Naive thymus-derived CD4-positive, alpha-beta T cell (primary cell): ENCODE results near the gene AFAP1. TPM values are rescaled to one million over a fixed set of nuclear protein-coding genes. Genes with fewer than 3 reads are reported as not detected.

ENCODE experiments used
- ATAC-seq: fragments of 150-1000 bp; cut with Tn5 transposase; 2 replicates; pipeline ENCODE4 v1.10.0; 2021; ENCODE audit warnings: mild to moderate bottlenecking, moderate library complexity
- CTCF ChIA-PET: fragments of 350-600 bp; sonication (Branson Sonifier 250); formaldehyde crosslinking; loops from one replicate; lab custom pipeline; 2021; ENCODE audit warnings: antibody characterized with exemption; lab: Charles Lee
- POLR2A ChIA-PET: fragments of 350-600 bp; sonication (Branson Sonifier 250); formaldehyde crosslinking; loops from one replicate; lab custom pipeline; 2021; ENCODE audit warnings: antibody characterized with exemption, inconsistent platforms; lab: Charles Lee
- DNase-seq, 9 donors: peaks; one replicate each; pipeline versions ENCODE4 v3.0.0 to v3.0.0-alpha.2; 2020 to 2022; ENCODE audit warnings: mixed read lengths in 1 of 9
- H3K27ac ChIP-seq: one replicate; pipeline ENCODE4 v1.7.0; 2013; ENCODE audit warnings: mild to moderate bottlenecking, low read depth, low read length, moderate library complexity
- H3K27me3 ChIP-seq, 2 donors: one replicate each; pipeline ENCODE4 v1.7.0; 2013; ENCODE audit warnings: low read length in 2 of 2, mild to moderate bottlenecking in 2 of 2, moderate library complexity in 2 of 2; ENCODE audit not compliant: control insufficient read depth in 2 of 2, insufficient read depth in 2 of 2
- H3K36me3 ChIP-seq, 3 experiments: 1 replicate in 2 of 3; 2 replicates in 1 of 3; pipeline ENCODE4 v1.7.0; 2013; ENCODE audit warnings: low read length in 3 of 3, mild to moderate bottlenecking in 3 of 3, moderate library complexity in 1 of 3; ENCODE audit not compliant: insufficient read depth in 3 of 3, control insufficient read depth in 2 of 3
- H3K4me1 ChIP-seq, 2 donors: one replicate each; pipeline ENCODE4 v1.7.0; 2013; ENCODE audit warnings: low read length in 2 of 2, mild to moderate bottlenecking in 2 of 2, moderate library complexity in 1 of 2; ENCODE audit not compliant: control insufficient read depth in 2 of 2, insufficient read depth in 2 of 2
- H3K4me3 ChIP-seq: 2 replicates; pipeline ENCODE4 v1.7.0; 2013; ENCODE audit warnings: mild to moderate bottlenecking, low read length
- H3K9me3 ChIP-seq, 3 experiments: 1 replicate in 2 of 3; 2 replicates in 1 of 3; pipeline ENCODE4 v1.7.0; 2013; ENCODE audit warnings: low read length in 3 of 3; ENCODE audit not compliant: control insufficient read depth in 2 of 3
- H3K27ac Mint-ChIP-seq, 9 donors: one replicate each; pipeline ENCODE4 v1.8.0; 2020 to 2022; ENCODE audit warnings: mixed read lengths in 9 of 9, mild to moderate bottlenecking in 8 of 9, moderate library complexity in 5 of 9, inconsistent platforms in 2 of 9
- H3K27me3 Mint-ChIP-seq, 5 donors: one replicate each; pipeline ENCODE4 v1.8.0; 2021 to 2022; ENCODE audit warnings: mixed read lengths in 5 of 5, mild to moderate bottlenecking in 1 of 5
- H3K36me3 Mint-ChIP-seq, 5 donors: one replicate each; pipeline ENCODE4 v1.8.0; 2020 to 2022; ENCODE audit warnings: mixed read lengths in 5 of 5, mild to moderate bottlenecking in 3 of 5, inconsistent platforms in 1 of 5
- H3K4me1 Mint-ChIP-seq, 7 donors: one replicate each; pipeline ENCODE4 v1.8.0; 2020 to 2022; ENCODE audit warnings: mixed read lengths in 7 of 7, mild to moderate bottlenecking in 3 of 7, inconsistent platforms in 1 of 7
- H3K4me3 Mint-ChIP-seq, 10 donors: one replicate each; pipeline ENCODE4 v1.8.0; 2020 to 2022; ENCODE audit warnings: mild to moderate bottlenecking in 10 of 10, mixed read lengths in 10 of 10, moderate library complexity in 6 of 10, inconsistent platforms in 2 of 10
- H3K9me3 Mint-ChIP-seq, 11 donors: one replicate each; pipeline ENCODE4 v1.8.0; 2020 to 2022; ENCODE audit warnings: mixed read lengths in 11 of 11, mild to moderate bottlenecking in 4 of 11, inconsistent platforms in 1 of 11, moderate library complexity in 1 of 11
- intact Hi-C, 2 donors: fragments of 100-400 bp; cut with micrococcal nuclease; formaldehyde crosslinking; loops; one replicate each; pipeline ENCODE4 v1.15.1; 2023
- polyA plus RNA-seq, 2 donors: library from polyadenylated mRNA; unstranded; fragments of 300-500 nt; fragmentation: Illumina TruSeq; gene quantifications; one replicate each; pipeline ENCODE4 v1.2.3, GENCODE V29; 2021
- total RNA-seq, 6 experiments: library from RNA in 5 of 6; stranded (reverse) in 5 of 6; gene quantifications; 1 replicate in 5 of 6; 2 replicates in 1 of 6; pipeline ENCODE4 v1.2.3 and lab custom pipeline; 2021 to 2026

The AFAP1 gene
- total and polyA plus RNA-seq, 7 experiments from 2014 or later = 2.2 to 27.2 (median 9.6) TPM

- Histone ChIP-seq H3K4me1 (no peaks in the 10 kb centered on the region), H3K36me3 (no peaks in the 10 kb centered on the region), H3K27me3 (no peaks in the 10 kb centered on the region), H3K27ac (no peak overlapping the region), H3K9me3 (peaks cover 0 to 5% (median under 1%) of the 10 kb centered on the region in 3 experiments), H3K4me3 (no peak overlapping the region)
- no peak for DNase-seq
- H3K36me3 Mint-ChIP-seq = peaks cover under 1 to 19% (median 15%) of the 10 kb centered on the region in 5 donors
- ChIA-PET CTCF (interaction anchor here (0.6 kb wide), 1 partner anchor 52 kb away, joined by 5 read pairs; no protein-coding TSS in a partner anchor), POLR2A (no interaction called here)
- H3K9me3 Mint-ChIP-seq = peaks cover 0 to 21% (median 4%) of the 10 kb centered on the region in 11 donors
- intact Hi-C loops = loop anchor here in 1 of 2 donors (5.0 kb wide), 1 partner anchor 44 kb away; the partner anchor contains the start of gene AFAP1
- ATAC-seq = no peak
- no peak overlapping the region for H3K4me3 Mint-ChIP-seq
- no peak overlapping the region for H3K27ac Mint-ChIP-seq
- H3K27me3 Mint-ChIP-seq = peaks cover 0 to 7% (median 0%) of the 10 kb centered on the region in 5 donors
- peaks cover 5 to 45% (median 39%) of the 10 kb centered on the region in 7 donors for H3K4me1 Mint-ChIP-seq
Measured at GRCh38 chr4:7893539-7893938, 46.1 kb downstream of the AFAP1 start.

DNA sequence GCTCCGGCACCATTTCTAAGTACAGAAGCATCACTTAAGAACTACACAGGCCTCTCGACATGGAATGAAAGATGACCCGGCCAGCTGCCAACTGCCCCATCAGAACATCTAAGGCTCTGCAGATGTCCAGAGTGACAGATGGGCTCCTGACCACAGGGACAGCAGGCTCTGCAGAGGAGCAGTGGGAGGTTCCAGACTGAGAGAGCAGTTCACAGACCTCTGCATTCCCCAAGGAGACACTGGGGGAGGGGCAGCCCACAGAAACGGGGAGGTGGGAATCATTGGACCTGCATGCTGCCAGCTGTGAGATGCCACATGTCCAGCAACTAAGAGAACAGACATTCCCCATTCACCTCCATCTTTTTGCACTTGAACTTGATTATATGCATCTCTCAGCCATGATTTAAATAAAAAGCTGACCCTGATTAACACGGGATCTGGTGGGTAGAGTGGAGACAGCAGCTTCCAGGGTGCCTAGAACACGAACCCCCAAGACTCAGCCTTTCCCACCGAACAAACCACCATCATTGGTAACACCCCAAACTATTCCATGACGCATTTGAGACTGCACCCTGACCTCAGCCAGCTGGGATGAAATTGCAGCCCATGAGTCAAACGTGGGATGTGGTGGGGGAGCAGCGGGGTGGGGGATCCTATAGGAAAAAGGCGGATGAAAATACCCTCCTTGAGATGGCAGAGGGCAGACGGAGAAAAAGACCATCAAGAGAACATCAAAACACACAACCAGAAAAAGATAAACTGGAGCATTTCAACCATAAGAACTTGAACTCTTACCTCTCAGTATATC is 47.2 kb downstream of the AFAP1 start:
- Histone ChIP-seq H3K36me3 (no peaks in the 10 kb centered on the region), H3K9me3 (peaks cover 0 to 10% (median 5%) of the 10 kb centered on the region in 3 experiments), H3K27ac (no peak overlapping the region), H3K4me3 (no peak overlapping the region), H3K4me1 (no peaks in the 10 kb centered on the region), H3K27me3 (no peaks in the 10 kb centered on the region)
- Mint-ChIP-seq H3K27me3 (peaks cover 0 to 6% (median 3%) of the 10 kb centered on the region in 5 donors), H3K4me3 (no peak overlapping the region), H3K36me3 (peaks cover 6 to 22% (median 20%) of the 10 kb centered on the region in 5 donors), H3K9me3 (peaks cover 0 to 27% (median 11%) of the 10 kb centered on the region in 11 donors), H3K27ac (no peak overlapping the region), H3K4me1 (peaks cover 3 to 42% (median 31%) of the 10 kb centered on the region in 7 donors)
- DNase-seq (no peak), ATAC-seq (no peak)
- CTCF ChIA-PET = no interaction called here
- intact Hi-C loops = loop anchor here in 1 of 2 donors (5.0 kb wide), 1 partner anchor 45 kb away; the partner anchor contains the start of gene AFAP1
- POLR2A ChIA-PET = no interaction called here

- DNase-seq (no peak), ATAC-seq (no peak)
- Histone ChIP-seq H3K4me3 (no peak overlapping the region), H3K27me3 (no peaks in the 10 kb centered on the region), H3K27ac (no peak overlapping the region), H3K4me1 (no peaks in the 10 kb centered on the region), H3K9me3 (peaks cover 0 to 10% (median 5%) of the 10 kb centered on the region in 3 experiments), H3K36me3 (no peaks in the 10 kb centered on the region)
- peak overlapping the region in 1 of 9 donors; percentile 23 for H3K27ac Mint-ChIP-seq
- CTCF ChIA-PET = interaction anchor here (0.6 kb wide), 1 partner anchor 324 kb away, joined by 7 read pairs; no protein-coding TSS in a partner anchor
- H3K4me1 Mint-ChIP-seq = peaks cover 6 to 44% (median 33%) of the 10 kb centered on the region in 7 donors
- peaks cover 0 to 6% (median 3%) of the 10 kb centered on the region in 5 donors for H3K27me3 Mint-ChIP-seq
- intact Hi-C loops = loop anchor here in 1 of 2 donors (5.0 kb wide), 1 partner anchor 46 kb away; the partner anchor contains the start of gene AFAP1
- no peak overlapping the region for H3K4me3 Mint-ChIP-seq
- H3K36me3 Mint-ChIP-seq = peaks cover 6 to 24% (median 21%) of the 10 kb centered on the region in 5 donors
- H3K9me3 Mint-ChIP-seq = peaks cover 0 to 27% (median 12%) of the 10 kb centered on the region in 11 donors
- POLR2A ChIA-PET = no interaction called here
Measured at GRCh38 chr4:7890635-7891393, 48.8 kb downstream of the AFAP1 start.

DNA sequence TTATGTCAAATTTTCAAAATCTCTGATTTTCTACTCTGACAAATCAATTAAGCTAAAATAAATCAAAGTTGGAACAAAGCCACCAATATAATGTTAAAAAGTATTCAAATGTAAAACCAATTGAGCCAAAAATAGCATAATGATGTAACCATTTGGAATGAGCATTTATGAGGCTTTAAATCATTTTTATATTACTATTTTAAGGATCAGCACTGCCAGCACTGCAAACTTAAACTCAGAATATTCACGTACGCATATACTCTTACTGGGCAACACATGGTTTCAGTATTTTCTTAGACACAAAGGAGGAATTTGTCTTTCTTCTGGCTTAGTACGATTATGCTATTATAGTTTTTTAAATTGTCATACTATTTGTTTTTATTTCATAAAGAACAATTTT is 52.2 kb downstream of the AFAP1 start:
- H3K4me3 Mint-ChIP-seq = no peak overlapping the region
- Histone ChIP-seq H3K36me3 (no peaks in the 10 kb centered on the region), H3K27ac (no peak overlapping the region), H3K9me3 (peaks cover 0 to 10% (median 5%) of the 10 kb centered on the region in 3 experiments), H3K4me1 (no peaks in the 10 kb centered on the region), H3K4me3 (no peak overlapping the region), H3K27me3 (no peaks in the 10 kb centered on the region)
- ChIA-PET POLR2A (no interaction called here), CTCF (no interaction called here)
- H3K27me3 Mint-ChIP-seq = peaks cover 0 to 6% (median 2%) of the 10 kb centered on the region in 5 donors
- peaks cover 6 to 19% (median 11%) of the 10 kb centered on the region in 5 donors for H3K36me3 Mint-ChIP-seq
- peaks cover 0 to 23% (median 12%) of the 10 kb centered on the region in 11 donors for H3K9me3 Mint-ChIP-seq
- no peak overlapping the region for H3K27ac Mint-ChIP-seq
- DNase-seq = no peak
- H3K4me1 Mint-ChIP-seq = peaks cover 3 to 63% (median 39%) of the 10 kb centered on the region in 7 donors
- intact Hi-C loops = no loop called here
- ATAC-seq = no peak

DNA sequence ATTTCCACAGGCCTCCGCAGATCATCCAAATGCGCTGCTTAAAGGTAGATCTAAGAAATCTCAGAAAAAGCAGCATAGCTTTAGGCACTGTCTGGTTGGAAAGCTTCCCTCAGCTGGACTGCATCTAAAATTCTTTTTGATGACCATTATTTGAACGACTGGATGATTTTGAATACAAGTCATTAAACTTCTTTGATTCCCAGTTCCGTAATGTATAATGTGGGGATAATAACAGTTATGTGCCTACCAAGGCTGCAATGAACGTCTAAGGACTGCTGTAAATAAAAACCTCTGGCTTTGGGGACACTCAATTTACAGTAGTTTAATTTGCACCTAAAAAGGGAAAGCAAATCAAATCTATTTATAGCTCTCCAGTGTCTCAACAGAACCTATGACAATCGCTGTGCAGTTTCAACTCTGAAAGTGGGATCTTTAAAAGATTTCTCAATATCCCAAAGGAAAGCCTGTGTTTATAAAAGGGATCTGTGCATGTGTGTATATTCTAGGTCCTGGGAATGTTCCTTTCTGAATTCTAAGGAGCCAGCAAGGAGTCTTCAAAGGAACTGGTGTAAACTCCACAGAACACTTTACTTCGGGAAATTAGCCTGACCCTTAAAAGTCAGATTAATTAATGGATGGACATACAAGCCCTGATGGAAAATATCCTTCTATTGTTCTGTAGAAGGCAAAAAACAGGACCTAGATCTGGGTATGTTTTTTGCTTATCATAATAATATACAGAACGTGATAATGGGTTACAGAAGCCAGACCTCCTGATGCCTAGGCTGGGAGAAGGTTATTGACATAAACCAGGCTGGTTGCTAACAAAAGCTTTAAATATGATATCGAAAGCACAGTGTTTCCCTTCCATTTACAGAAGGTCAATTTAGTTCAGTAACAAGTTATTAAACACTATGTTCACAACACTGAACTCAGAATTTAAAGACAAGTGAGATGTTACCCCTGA is 53.4 kb downstream of the AFAP1 start:
- ChIA-PET POLR2A (interaction anchor here (0.6 kb wide), 1 partner anchor 13 kb away, joined by 3 read pairs; no protein-coding TSS in a partner anchor), CTCF (no interaction called here)
- DNase-seq (no peak), ATAC-seq (no peak)
- H3K4me3 Mint-ChIP-seq = no peak overlapping the region
- peaks cover 0 to 6% (median 2%) of the 10 kb centered on the region in 5 donors for H3K27me3 Mint-ChIP-seq
- Histone ChIP-seq H3K4me1 (no peaks in the 10 kb centered on the region), H3K27ac (no peak overlapping the region), H3K4me3 (no peak overlapping the region), H3K36me3 (no peaks in the 10 kb centered on the region), H3K27me3 (no peaks in the 10 kb centered on the region), H3K9me3 (peaks cover 0 to 10% (median 5%) of the 10 kb centered on the region in 3 experiments)
- intact Hi-C loops = no loop called here
- H3K9me3 Mint-ChIP-seq = peaks cover 0 to 23% (median 12%) of the 10 kb centered on the region in 11 donors
- no peak overlapping the region for H3K27ac Mint-ChIP-seq
- H3K36me3 Mint-ChIP-seq = peaks cover 6 to 18% (median 11%) of the 10 kb centered on the region in 5 donors
- H3K4me1 Mint-ChIP-seq = peaks cover 3 to 62% (median 42%) of the 10 kb centered on the region in 7 donors
